WTC11 (cell line): ENCODE data around the gene ATL3. TPM values are rescaled to one million over a fixed set of nuclear protein-coding genes. Genes with fewer than 3 reads are reported as not detected.

Experiments used
- ATAC-seq: fragments of 200-7000 bp; cut with Tn5 transposase; 2 replicates; pipeline ENCODE4 v1.10.0; 2021; ENCODE audit warnings: mild to moderate bottlenecking, moderate library complexity
- CTCF ChIA-PET: fragments of 300-600 bp; sonication (Branson Sonifier 250); formaldehyde crosslinking; loops from one replicate; lab custom pipeline; 2021; ENCODE audit warnings: antibody characterized with exemption; lab: Charles Lee
- POLR2A ChIA-PET: fragments of 350-600 bp; sonication (Branson Sonifier 250); formaldehyde crosslinking; loops from one replicate; lab custom pipeline; 2021; ENCODE audit warnings: antibody characterized with exemption; lab: Charles Lee
- DNase-seq: peaks from one replicate; pipeline ENCODE4 v3.0.0; 2021; ENCODE audit warnings: low spot score
- H3K27ac Mint-ChIP-seq: 2 replicates; pipeline ENCODE4 v1.8.0; 2021; ENCODE audit warnings: mixed read lengths
- H3K27me3 Mint-ChIP-seq: 2 replicates; pipeline ENCODE4 v1.8.0; 2021; ENCODE audit warnings: low read depth, mild to moderate bottlenecking, moderate library complexity, mixed read lengths
- H3K36me3 Mint-ChIP-seq: 2 replicates; pipeline ENCODE4 v1.8.0; 2021; ENCODE audit warnings: mixed read lengths
- H3K4me1 Mint-ChIP-seq: 2 replicates; pipeline ENCODE4 v1.8.0; 2022; ENCODE audit warnings: mixed read lengths
- H3K4me3 Mint-ChIP-seq: 2 replicates; pipeline ENCODE4 v1.8.0; 2021; ENCODE audit warnings: mild to moderate bottlenecking, moderate library complexity, mixed read lengths
- H3K9me3 Mint-ChIP-seq: 2 replicates; pipeline ENCODE4 v1.8.0; 2021; ENCODE audit warnings: mixed read lengths
- CTCF ChIP-seq: fragments of 200-600 bp; IDR thresholded peaks from 2 replicates; pipeline ENCODE4 v1.8.0; 2022; ENCODE audit warnings: antibody characterized with exemption
- ELF4 ChIP-seq: sonication (generic); formaldehyde crosslinking; IDR thresholded peaks from 2 replicates; pipeline ENCODE4 v1.8.1; 2022; ENCODE audit warnings: low read depth, mild to moderate bottlenecking, moderate library complexity, missing genetic modification reagents
- ESRRA ChIP-seq: sonication (generic); formaldehyde crosslinking; IDR thresholded peaks from 2 replicates; pipeline ENCODE4 v1.8.1; 2022; ENCODE audit warnings: mild to moderate bottlenecking, missing genetic modification reagents, borderline replicate concordance
- FOXK1 ChIP-seq: sonication (generic); formaldehyde crosslinking; IDR thresholded peaks from 2 replicates; pipeline ENCODE4 v1.8.0; 2022; ENCODE audit warnings: mild to moderate bottlenecking, moderate library complexity, missing genetic modification reagents
- FOXP4 ChIP-seq: sonication (generic); formaldehyde crosslinking; IDR thresholded peaks from 2 replicates; pipeline ENCODE4 v1.8.0; 2022; ENCODE audit warnings: mild to moderate bottlenecking, missing genetic modification reagents
- HMGXB4 ChIP-seq: sonication (generic); formaldehyde crosslinking; IDR thresholded peaks from 2 replicates; pipeline ENCODE4 v1.8.1; 2023; ENCODE audit warnings: mild to moderate bottlenecking, moderate library complexity, missing genetic modification reagents
- MYBL2 ChIP-seq: sonication (generic); formaldehyde crosslinking; IDR thresholded peaks from 2 replicates; pipeline ENCODE4 v1.8.1; 2023; ENCODE audit warnings: mild to moderate bottlenecking, moderate library complexity, missing genetic modification reagents
- NFYB ChIP-seq: sonication (generic); formaldehyde crosslinking; conservative IDR thresholded peaks from 2 replicates; pipeline ENCODE4 v1.8.0; 2022; ENCODE audit warnings: low read depth, missing genetic modification reagents
- NR2C2 ChIP-seq: sonication (generic); formaldehyde crosslinking; IDR thresholded peaks from 2 replicates; pipeline ENCODE4 v1.8.0; 2022; ENCODE audit warnings: mild to moderate bottlenecking, missing genetic modification reagents
- OVOL2 ChIP-seq: fragments of 250-450 bp; sonication (Bioruptor Pico); IDR thresholded peaks from 2 replicates; pipeline ENCODE4 v1.9.0; 2021; ENCODE audit warnings: mild to moderate bottlenecking, borderline replicate concordance
- SMAD3 ChIP-seq: sonication (generic); formaldehyde crosslinking; IDR thresholded peaks from 2 replicates; pipeline ENCODE4 v1.8.0; 2022; ENCODE audit warnings: missing genetic modification reagents, mild to moderate bottlenecking, borderline replicate concordance
- SP1 ChIP-seq: sonication (generic); formaldehyde crosslinking; conservative IDR thresholded peaks from 2 replicates; pipeline ENCODE4 v1.8.1; 2022; ENCODE audit warnings: missing genetic modification reagents
- ZBTB21 ChIP-seq: sonication (generic); formaldehyde crosslinking; IDR thresholded peaks from 2 replicates; pipeline ENCODE4 v1.8.1; 2023; ENCODE audit warnings: mild to moderate bottlenecking, missing genetic modification reagents, borderline replicate concordance
- ZNF219 ChIP-seq: sonication (generic); formaldehyde crosslinking; IDR thresholded peaks from 2 replicates; pipeline ENCODE4 v1.8.0; 2023; ENCODE audit warnings: missing genetic modification reagents, mild to moderate bottlenecking, borderline replicate concordance
- ZNF232 ChIP-seq: sonication (generic); formaldehyde crosslinking; IDR thresholded peaks from 2 replicates; pipeline ENCODE4 v1.8.0; 2022; ENCODE audit warnings: mild to moderate bottlenecking, missing genetic modification reagents
- ZNF263 ChIP-seq: sonication (generic); formaldehyde crosslinking; IDR thresholded peaks from 2 replicates; pipeline ENCODE4 v1.8.1; 2022; ENCODE audit warnings: low read depth, mild to moderate bottlenecking, moderate library complexity, missing genetic modification reagents
- ZNF317 ChIP-seq: sonication (generic); formaldehyde crosslinking; IDR thresholded peaks from 2 replicates; pipeline ENCODE4 v1.8.1; 2023; ENCODE audit warnings: low read depth, mild to moderate bottlenecking, moderate library complexity, missing genetic modification reagents, borderline replicate concordance
- total RNA-seq: library from RNA; stranded (reverse); gene quantifications from 3 replicates; pipeline ENCODE4 v1.2.3, GENCODE V29; 2021
- TF ChIP-seq, protein P1 (sequence below): fragments of 250-450 bp; sonication (Bioruptor Pico); IDR thresholded peaks from 2 replicates; pipeline ENCODE4 v2.1.2; 2022; ENCODE audit warnings: mild to moderate bottlenecking, moderate library complexity

The ATL3 gene
- total RNA-seq, 1 experiment from 2014 or later = 32.1 TPM

DNA sequence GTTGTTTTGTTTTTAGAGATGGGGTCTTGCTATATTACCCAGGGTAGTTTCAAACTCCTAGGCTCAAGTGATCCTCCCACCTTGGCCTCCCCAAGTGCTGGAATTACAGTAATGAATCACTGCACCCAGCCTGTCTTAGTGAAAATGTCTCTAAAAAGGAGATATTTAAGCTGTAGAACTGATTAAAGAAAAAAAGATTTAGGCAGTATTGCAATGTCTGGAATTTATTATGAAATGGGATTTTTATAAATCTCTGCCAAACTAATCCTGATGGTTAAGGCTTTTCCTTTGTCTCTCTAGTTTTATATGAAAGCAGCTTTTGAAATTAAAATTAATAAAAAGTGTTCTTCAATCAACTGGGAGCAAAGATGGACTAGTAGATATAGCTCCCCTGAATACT lies 59.0 kb downstream of the ATL3 start (continued):
- no peak for TF ChIP-seq NFYB (CRISPR knock-in tag)

DNA sequence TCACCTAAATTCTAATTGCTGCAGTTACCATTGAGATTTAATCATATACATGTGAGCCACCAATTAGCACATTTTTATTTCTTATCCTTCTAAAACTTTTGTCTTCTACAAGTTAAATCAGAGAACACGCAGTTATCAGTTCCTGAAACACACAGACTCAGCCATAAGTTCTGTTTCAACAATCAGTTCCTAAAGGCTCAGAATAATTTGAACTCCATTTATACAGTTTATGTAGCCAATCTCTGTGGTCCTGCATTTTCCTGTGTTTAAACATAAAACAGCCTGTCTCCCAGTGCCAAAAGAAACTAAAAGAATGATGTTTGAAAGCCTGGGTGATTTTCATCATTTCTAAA lies 59.8 kb downstream of the ATL3 start:
- POLR2A ChIA-PET = no interaction called here
- Mint-ChIP-seq H3K27ac (peak overlapping the region; percentile 46), H3K9me3 (no peaks in the 10 kb centered on the region)
- TF ChIP-seq MYBL2 (CRISPR knock-in tag) (no peak), ZBTB21 (CRISPR knock-in tag) (no peak), SP1 (CRISPR knock-in tag) (no peak), ZNF219 (no peak), HMGXB4 (no peak), ZNF317 (CRISPR knock-in tag) (no peak), ESRRA (CRISPR knock-in tag) (no peak), FOXP4 (CRISPR knock-in tag) (no peak), ZNF263 (no peak), SMAD3 (no peak), OVOL2 (CRISPR knock-in tag) (no peak), FOXK1 (no peak), NR2C2 (no peak), ELF4 (CRISPR knock-in tag) (no peak), CTCF (no peak), ZNF232 (CRISPR knock-in tag) (no peak)
- TF ChIP-seq, protein P1, sequence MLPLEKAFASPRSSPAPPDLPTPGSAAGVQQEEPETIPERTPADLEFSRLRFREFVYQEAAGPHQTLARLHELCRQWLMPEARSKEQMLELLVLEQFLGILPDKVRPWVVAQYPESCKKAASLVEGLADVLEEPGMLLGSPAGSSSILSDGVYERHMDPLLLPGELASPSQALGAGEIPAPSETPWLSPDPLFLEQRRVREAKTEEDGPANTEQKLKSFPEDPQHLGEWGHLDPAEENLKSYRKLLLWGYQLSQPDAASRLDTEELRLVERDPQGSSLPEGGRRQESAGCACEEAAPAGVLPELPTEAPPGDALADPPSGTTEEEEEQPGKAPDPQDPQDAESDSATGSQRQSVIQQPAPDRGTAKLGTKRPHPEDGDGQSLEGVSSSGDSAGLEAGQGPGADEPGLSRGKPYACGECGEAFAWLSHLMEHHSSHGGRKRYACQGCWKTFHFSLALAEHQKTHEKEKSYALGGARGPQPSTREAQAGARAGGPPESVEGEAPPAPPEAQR (CRISPR knock-in tag) = no peak
- TF ChIP-seq, all 79 proteins: peak for 0
- Mint-ChIP-seq H3K27me3 (peaks cover 33% of the 10 kb centered on the region), H3K4me3 (peak overlapping the region; percentile 78), H3K36me3 (peaks cover 8% of the 10 kb centered on the region), H3K4me1 (peaks cover 59% of the 10 kb centered on the region)
- CTCF ChIA-PET = no interaction called here
- DNase-seq = no peak
- ATAC-seq = no peak
